Mammary epithelial cell (primary cell): ENCODE measurements around the gene DSCAML1.

Experiments
- CTCF ChIP-seq, 2 donors: IDR thresholded peaks in 1 of 2; conservative IDR thresholded peaks in 1 of 2; 2 replicates each; pipeline ENCODE4 v1.5.1; 2011 to 2012; ENCODE audit warnings: inconsistent platforms in 2 of 2, low read length in 2 of 2, mild to moderate bottlenecking in 2 of 2, control low read depth in 1 of 2, low read depth in 1 of 2; ENCODE audit not compliant: insufficient read depth in 1 of 2; ENCODE audit errors: extremely low read depth in 1 of 2
- EZH2 ChIP-seq: IDR thresholded peaks from 2 replicates; pipeline ENCODE4 v1.6.1; 2012; ENCODE audit warnings: low read length, inconsistent platforms, borderline replicate concordance

GRCh38 chr11:117819096-117820040 lies 22.4 kb upstream of the DSCAML1 start:
- TF ChIP-seq EZH2 (no peak), CTCF (conservative IDR thresholded peaks at IDR 0.05 in 1 of 2, IDR thresholded peaks at IDR 0.05 in 1 of 2; ENCODE audit: extremely low read depth in 1 of 2, insufficient read depth in 1 of 2, low read depth in 1 of 2, low read length in 2 of 2) (peak; percentile 58 to 67)
